ENCODE results near the gene OSBPL1A. TPM values are rescaled to one million over a fixed set of nuclear protein-coding genes. Genes with fewer than 3 reads are reported as not detected.

Gene OSBPL1A
- 1 to 10 TPM in 1 of 2 donors, not detected in 1; 2.0 TPM for total RNA-seq

DNA sequence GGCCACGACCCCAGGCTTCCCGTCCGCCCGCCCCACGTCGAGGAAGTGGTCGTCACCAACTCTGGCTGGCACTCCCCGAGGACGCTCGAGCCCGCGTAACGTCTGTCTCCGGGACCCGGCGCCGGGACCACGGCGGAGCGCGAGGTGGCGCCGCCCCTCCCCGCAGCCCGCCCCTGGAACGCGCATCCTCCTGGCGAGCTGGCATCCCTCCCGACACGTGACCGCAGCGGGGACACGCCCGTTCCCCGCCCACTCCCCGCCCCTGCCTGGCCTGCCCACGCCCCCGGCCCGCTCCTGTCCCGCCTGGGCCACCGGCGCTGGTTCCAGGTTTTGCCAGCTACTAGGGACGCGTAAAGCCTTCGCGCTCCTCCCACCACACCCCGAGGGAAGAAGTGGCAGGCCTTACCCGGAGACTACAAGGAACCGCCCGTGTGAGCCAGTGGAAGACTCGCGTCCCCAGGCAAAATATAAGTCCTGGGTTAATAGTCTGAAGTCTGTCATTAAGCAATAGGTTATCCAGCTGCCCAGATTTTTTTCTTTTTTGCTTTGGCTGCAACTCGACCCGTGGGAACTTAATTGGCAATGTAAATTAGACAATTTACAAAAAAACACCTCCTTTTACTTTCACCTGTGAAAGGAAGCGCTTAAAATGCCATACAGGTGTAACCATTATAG lies at the start of gene OSBPL1A:
OSBPL1A (minus strand) TSS at position 131 of the 675 bp plus-strand sequence. CDS start 20,291 bp downstream, outside the sequence.
- ATAC-seq = peak; percentile 93 to 94
- no peak within 1 kb of the TSS for H3K27ac Mint-ChIP-seq
- H3K4me1 Mint-ChIP-seq (ENCODE audit: low read depth in 2 of 2) = peaks cover 9 to 10% of the 10 kb centered on the region in 2 donors
- no peaks in the 10 kb centered on the region for H3K9me3 Mint-ChIP-seq
- no peaks in the 10 kb centered on the region for H3K36me3 Mint-ChIP-seq
- H3K27me3 Mint-ChIP-seq = peaks cover 10 to 16% of the 10 kb centered on the region in 2 donors
- peak within 1 kb of the TSS; percentile 80 for H3K4me3 Mint-ChIP-seq
- DNase-seq (ENCODE audit: low spot score) = peak; percentile 70

DNA sequence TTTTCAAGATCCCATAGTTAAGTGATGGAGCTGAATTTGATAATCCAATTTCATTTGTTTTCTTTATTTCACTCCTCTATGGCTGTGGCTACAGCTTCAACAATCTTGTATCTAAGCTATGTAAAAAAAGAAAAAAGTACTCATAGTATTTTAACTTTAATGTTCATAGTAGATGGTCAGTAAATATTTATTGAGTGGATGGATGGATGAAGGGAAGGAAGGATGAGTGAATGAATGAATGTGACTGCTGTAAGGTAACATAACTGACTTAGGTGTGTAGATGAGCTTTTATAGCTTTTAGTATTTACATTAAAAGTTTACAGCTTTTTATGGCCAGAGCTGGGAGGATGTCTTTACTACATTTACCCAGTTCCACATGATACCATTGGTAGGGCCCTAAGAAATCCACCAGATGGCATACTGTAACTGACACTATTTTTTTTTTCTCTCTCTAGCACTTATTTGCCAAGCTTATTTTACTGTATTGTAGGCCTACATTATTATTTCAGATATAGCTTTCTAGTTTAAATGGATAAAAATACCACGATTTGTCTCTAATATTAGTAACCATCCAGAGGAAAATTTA lies 49.4 kb upstream of the OSBPL1A start:
- Mint-ChIP-seq H3K4me1 (ENCODE audit: low read depth in 2 of 2) (no peaks in the 10 kb centered on the region), H3K4me3 (no peak overlapping the region), H3K27ac (no peak overlapping the region), H3K9me3 (no peaks in the 10 kb centered on the region), H3K36me3 (peaks cover 19% of the 10 kb centered on the region), H3K27me3 (no peaks in the 10 kb centered on the region)
- DNase-seq (ENCODE audit: low spot score) (no peak), ATAC-seq (no peak)

DNA sequence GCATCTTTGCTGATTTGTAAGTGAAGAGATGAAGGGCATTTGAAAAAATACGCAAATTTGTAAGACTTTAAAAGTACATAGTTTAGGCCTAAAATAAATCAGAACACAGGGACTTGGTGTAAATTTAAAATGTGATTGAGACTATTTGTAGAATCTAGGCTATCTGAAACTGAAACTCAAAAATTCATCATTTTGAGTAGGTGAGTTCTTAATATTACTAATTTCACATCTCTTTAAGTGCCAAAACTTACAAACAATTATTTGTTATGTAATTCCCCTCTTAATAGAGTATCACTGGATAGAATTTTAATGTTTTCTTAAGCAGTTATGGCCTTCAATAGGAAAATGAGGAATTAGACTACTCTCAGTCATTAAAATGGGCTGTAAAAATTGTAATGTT lies 48.8 kb upstream of the OSBPL1A start:
- DNase-seq (ENCODE audit: low spot score) = no peak
- H3K36me3 Mint-ChIP-seq = peaks cover 18% of the 10 kb centered on the region
- H3K27me3 Mint-ChIP-seq = no peaks in the 10 kb centered on the region
- H3K4me3 Mint-ChIP-seq = no peak overlapping the region
- H3K27ac Mint-ChIP-seq = no peak overlapping the region
- no peaks in the 10 kb centered on the region for H3K4me1 Mint-ChIP-seq (ENCODE audit: low read depth in 2 of 2)
- ATAC-seq = no peak
- no peaks in the 10 kb centered on the region for H3K9me3 Mint-ChIP-seq

DNA sequence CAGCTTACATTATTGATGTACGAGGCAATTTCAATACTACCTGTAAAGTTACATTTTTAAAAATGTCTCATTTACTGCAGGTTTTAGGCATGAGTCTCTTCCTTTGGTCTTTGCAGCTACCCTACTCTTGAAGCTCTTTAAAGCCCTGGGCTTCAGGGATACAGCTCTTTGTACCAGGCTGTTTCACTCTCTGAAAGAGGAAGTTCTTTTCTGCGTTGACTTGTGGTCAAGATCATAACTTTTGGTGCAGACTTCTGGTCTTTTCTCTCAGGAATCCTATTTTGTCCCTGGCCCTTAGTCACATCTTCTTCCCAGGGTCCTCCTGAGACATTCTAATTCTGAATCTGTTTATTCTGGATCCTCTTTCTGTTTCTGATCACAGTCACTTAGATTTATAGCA lies 46.2 kb upstream of the OSBPL1A start:
- Mint-ChIP-seq H3K4me3 (no peak overlapping the region), H3K4me1 (ENCODE audit: low read depth in 2 of 2) (no peaks in the 10 kb centered on the region), H3K27ac (no peak overlapping the region), H3K27me3 (no peaks in the 10 kb centered on the region), H3K36me3 (peaks cover 15% of the 10 kb centered on the region), H3K9me3 (no peaks in the 10 kb centered on the region)
- DNase-seq (ENCODE audit: low spot score) (no peak), ATAC-seq (no peak)

DNA sequence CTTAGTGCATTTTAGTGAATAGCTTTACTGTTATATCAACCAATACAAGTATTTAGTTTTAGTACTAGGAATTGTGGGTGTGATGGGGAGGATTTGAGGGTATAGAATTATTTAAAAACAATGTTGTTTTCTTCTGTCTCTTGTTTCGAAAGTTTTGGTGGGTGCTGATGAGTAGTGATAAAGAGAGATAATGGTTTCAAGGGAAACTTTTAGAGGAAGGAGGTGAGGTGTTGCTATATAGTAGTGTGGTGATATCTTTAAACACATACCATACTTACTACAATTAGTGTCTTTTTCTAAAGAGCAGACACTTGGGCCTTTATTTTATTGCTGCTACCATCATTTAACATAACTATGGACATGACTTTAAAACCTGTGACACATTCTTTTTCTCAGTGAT lies 39.3 kb upstream of the OSBPL1A start:
- DNase-seq (ENCODE audit: low spot score) = no peak
- Mint-ChIP-seq H3K4me3 (no peak overlapping the region), H3K27ac (no peak overlapping the region), H3K9me3 (no peaks in the 10 kb centered on the region), H3K27me3 (no peaks in the 10 kb centered on the region), H3K4me1 (ENCODE audit: low read depth in 2 of 2) (peaks cover 5 to 6% of the 10 kb centered on the region in 2 donors), H3K36me3 (peaks cover 5% of the 10 kb centered on the region)
- no peak for ATAC-seq

DNA sequence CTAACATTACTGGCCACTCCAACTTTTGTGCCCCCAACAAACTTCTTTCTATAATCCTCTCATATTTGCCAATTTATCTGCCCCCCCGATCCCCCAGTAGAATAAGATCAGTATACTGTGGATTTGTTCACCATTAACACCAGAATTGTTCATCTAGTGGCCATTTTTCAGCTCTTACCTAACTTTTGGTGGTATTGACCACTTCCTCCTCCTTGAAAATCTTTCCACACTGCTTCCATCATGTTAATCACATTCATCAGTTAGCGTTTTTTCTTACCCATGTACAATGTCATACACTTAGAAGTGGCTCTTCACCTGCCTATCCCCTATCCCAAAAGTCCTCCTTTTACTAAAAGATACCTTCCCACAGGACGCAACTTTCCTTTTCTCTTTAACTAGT lies 35.0 kb upstream of the OSBPL1A start:
- Mint-ChIP-seq H3K4me1 (ENCODE audit: low read depth in 2 of 2) (peaks cover 8 to 12% of the 10 kb centered on the region in 2 donors), H3K27ac (no peak overlapping the region), H3K9me3 (no peaks in the 10 kb centered on the region), H3K4me3 (no peak overlapping the region), H3K36me3 (peaks cover 4% of the 10 kb centered on the region), H3K27me3 (no peaks in the 10 kb centered on the region)
- DNase-seq (ENCODE audit: low spot score) (no peak), ATAC-seq (no peak)

DNA sequence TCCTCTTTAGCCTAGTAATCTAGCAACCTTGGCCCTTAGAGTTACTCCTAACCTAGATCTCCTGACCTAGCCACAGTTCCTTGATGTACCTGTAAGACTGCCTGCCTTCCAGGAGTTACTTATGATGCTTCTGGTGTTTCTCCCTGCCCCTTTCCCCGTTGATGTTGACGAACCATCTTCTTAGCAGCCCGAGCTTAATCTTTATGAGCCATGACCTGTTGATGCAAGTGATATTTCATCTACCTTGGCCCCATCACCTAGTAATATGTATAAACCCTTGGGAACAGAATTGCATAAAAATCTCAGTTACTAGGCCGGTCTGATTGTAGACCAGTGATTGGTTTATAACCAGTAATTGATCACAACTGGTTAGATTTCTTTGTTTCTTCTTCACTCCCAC lies 31.6 kb upstream of the OSBPL1A start:
- H3K27ac Mint-ChIP-seq = no peak overlapping the region
- H3K4me1 Mint-ChIP-seq (ENCODE audit: low read depth in 2 of 2) = peaks cover 19 to 28% of the 10 kb centered on the region in 2 donors
- peaks cover 0 to 4% of the 10 kb centered on the region in 2 donors for H3K27me3 Mint-ChIP-seq
- ATAC-seq = no peak
- H3K4me3 Mint-ChIP-seq = no peak overlapping the region
- no peak for DNase-seq (ENCODE audit: low spot score)
- peaks cover 18% of the 10 kb centered on the region for H3K36me3 Mint-ChIP-seq
- no peaks in the 10 kb centered on the region for H3K9me3 Mint-ChIP-seq

DNA sequence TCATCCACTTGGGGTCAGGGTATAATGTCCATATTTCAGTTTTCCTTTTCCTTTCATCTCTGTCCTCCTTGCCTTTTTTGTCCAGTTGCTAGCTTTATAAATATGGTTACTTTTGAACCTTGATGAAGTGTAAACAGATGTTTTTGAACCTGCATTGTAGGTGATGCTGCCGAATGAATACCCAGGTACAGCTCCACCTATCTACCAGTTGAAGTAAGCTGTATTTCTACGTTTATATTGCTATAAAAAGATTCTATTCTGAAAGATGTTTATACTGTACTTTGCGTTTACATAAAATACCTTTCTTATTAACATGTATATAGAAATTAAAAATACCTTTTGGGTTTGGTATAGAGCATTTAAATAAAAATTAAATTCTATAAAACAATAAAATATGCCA lies 31.1 kb upstream of the OSBPL1A start:
- ATAC-seq (no peak), DNase-seq (ENCODE audit: low spot score) (no peak)
- no peak overlapping the region for H3K27ac Mint-ChIP-seq
- H3K9me3 Mint-ChIP-seq = no peaks in the 10 kb centered on the region
- H3K4me3 Mint-ChIP-seq = no peak overlapping the region
- peaks cover 4 to 6% of the 10 kb centered on the region in 2 donors for H3K27me3 Mint-ChIP-seq
- peaks cover 19% of the 10 kb centered on the region for H3K36me3 Mint-ChIP-seq
- H3K4me1 Mint-ChIP-seq (ENCODE audit: low read depth in 2 of 2) = peaks cover 19 to 28% of the 10 kb centered on the region in 2 donors

DNA sequence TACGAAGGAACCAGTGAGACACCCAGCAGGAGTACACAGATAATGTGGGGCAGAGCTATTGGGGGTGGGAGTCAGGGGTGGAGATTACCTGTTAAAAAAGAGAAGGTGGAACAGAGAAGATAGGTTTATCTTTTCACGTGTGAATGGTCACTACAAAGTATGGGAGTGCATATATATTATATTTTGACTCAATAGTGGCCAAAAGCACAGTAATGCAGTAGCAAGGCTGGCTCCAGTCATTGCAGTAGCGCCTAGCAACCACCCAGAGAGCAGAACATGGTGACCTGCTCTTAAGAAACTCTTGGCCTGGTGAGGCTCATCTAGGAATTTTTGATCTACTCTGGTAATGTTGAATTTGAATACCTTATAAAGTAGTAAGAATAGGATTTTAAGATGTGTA lies 29.9 kb upstream of the OSBPL1A start:
- H3K4me1 Mint-ChIP-seq (ENCODE audit: low read depth in 2 of 2) = peaks cover 15 to 23% of the 10 kb centered on the region in 2 donors

DNA sequence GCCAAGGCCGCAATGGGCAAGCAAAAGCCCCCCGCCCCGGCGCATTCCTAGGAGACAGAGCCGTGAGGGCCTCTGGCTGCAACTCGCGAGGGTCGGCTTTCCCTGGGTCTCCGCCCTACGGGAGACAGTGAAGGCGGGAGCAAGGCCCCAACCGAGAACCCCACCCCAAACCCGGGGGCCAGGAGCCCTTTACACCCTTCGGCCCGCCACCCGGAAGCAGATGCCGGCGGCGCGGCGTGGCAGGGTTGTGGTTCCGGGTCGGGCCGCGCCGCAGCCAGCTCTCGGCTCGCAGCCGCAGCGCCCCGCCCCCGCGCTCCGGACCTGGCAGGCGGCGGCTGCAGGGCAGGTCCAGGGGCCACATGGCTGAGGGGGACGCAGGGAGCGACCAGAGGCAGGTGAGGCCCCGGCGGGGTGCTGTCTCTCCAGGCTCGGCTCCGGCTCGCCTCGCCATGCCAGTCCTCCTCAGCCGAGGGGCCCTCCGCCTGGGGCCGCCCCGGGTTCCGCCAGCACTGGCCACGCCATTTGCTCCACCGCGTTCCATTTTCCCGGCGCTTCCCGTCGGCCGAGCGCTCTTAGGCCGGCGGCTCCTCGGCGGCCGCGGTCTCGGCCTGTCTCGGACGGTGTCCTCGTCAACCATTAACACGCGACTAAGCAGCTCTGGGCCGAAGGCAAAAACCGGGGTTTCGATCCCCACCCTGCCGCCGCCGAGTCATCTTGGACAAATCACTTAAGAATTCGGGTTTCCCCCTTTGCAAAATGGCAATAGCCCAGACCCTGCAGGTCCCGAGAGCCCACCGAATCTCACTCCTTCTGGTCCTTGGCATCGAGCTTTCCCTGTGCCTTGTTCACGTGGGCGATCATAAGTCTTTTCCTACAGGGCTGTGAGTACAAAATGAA lies 29.0 kb upstream of the OSBPL1A start, which contains the start of gene IMPACT:
IMPACT (plus strand) TSS at position 273 of the 897 bp plus-strand sequence; CDS start at position 360, 87 bp downstream.
- H3K4me1 Mint-ChIP-seq (ENCODE audit: low read depth in 2 of 2) = peaks cover 14 to 22% of the 10 kb centered on the region in 2 donors
- ATAC-seq (peak; percentile 94 to 95), DNase-seq (ENCODE audit: low spot score) (peak; percentile 87)
- no peaks in the 10 kb centered on the region for H3K9me3 Mint-ChIP-seq
- H3K36me3 Mint-ChIP-seq = peaks cover 23% of the 10 kb centered on the region
- peaks cover 21 to 22% of the 10 kb centered on the region in 2 donors for H3K27me3 Mint-ChIP-seq
- peak within 1 kb of the TSS; percentile 85 for H3K4me3 Mint-ChIP-seq
- peak within 1 kb of the TSS; percentile 75 to 91 for H3K27ac Mint-ChIP-seq

More for the DNA sequence above, 29.9 kb upstream of the OSBPL1A start:
- Mint-ChIP-seq H3K27ac (peak overlapping the region; percentile 75 to 91), H3K36me3 (peaks cover 23% of the 10 kb centered on the region), H3K9me3 (no peaks in the 10 kb centered on the region), H3K4me3 (peak overlapping the region; percentile 85), H3K27me3 (peaks cover 13 to 15% of the 10 kb centered on the region in 2 donors)
- ATAC-seq = no peak
- no peak for DNase-seq (ENCODE audit: low spot score)

DNA sequence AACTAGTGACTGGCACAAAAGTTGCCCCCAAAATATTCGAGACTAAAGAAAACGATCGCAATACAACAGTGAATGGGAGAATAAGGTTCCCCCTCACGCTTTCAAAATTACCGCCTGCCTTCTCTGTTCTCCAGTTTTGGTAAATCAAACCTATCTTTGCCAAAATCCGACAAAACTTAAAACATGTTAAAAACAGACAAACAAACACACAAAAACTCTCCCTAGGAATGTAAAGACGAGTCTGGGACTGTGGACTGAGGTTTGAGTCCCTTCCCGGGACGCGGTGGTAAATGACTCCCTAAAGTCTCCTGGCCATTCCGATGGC lies 28.4 kb upstream of the OSBPL1A start:
- Mint-ChIP-seq H3K4me3 (peak overlapping the region; percentile 81), H3K27ac (peak overlapping the region; percentile 74 to 75)
- ATAC-seq = no peak

DNA sequence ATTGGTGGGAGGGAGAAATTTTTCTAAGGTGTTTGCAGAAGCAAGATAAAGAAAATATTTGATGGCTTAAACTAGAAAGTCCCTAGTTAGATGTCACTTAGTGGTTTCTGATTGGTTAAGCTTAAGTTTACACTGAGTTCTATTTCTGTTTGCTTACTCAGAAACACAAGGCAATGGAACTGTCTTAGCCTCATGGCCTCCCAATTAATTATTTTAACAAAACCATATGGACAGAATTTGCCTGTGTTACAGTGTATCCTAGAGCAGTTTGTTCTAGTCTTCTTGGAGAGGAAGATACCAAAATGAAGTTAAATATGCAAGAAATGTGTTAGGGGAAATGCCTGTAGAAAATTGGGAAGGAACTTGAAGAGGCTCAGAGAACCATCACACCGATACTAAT lies 24.2 kb upstream of the OSBPL1A start:
- peaks cover 32 to 36% of the 10 kb centered on the region in 2 donors for H3K27me3 Mint-ChIP-seq
- H3K4me1 Mint-ChIP-seq (ENCODE audit: low read depth in 2 of 2) = peaks cover 7 to 10% of the 10 kb centered on the region in 2 donors
- no peak overlapping the region for H3K4me3 Mint-ChIP-seq
- ATAC-seq (no peak), DNase-seq (ENCODE audit: low spot score) (no peak)
- peaks cover 14% of the 10 kb centered on the region for H3K36me3 Mint-ChIP-seq
- no peak overlapping the region for H3K27ac Mint-ChIP-seq
- no peaks in the 10 kb centered on the region for H3K9me3 Mint-ChIP-seq

More for the DNA sequence above, 28.4 kb upstream of the OSBPL1A start:
- Mint-ChIP-seq H3K9me3 (no peaks in the 10 kb centered on the region), H3K36me3 (peaks cover 23% of the 10 kb centered on the region), H3K27me3 (peaks cover 25 to 27% of the 10 kb centered on the region in 2 donors), H3K4me1 (ENCODE audit: low read depth in 2 of 2) (peaks cover 14 to 22% of the 10 kb centered on the region in 2 donors)
- DNase-seq (ENCODE audit: low spot score) = no peak

DNA sequence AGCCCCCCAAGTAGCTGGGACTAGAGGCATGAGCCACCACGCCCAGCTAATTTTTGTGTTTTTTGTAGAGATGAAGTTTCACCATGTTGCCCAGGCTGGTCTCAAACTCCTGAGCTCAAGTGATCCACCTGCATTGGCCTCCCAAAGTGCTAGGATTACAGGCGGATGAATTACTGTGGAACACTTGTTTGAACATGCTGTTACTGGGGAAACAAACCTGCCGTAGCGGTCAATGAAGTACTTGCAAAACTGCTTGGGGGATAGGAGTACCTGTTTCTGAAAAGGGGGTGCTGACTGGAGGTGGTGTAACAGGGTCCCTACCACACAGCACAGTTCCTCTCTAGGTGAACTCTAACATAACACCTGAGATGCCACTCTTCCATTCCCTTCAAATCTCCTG lies 22.9 kb upstream of the OSBPL1A start:
- Mint-ChIP-seq H3K27me3 (peaks cover 35 to 36% of the 10 kb centered on the region in 2 donors), H3K9me3 (no peaks in the 10 kb centered on the region), H3K36me3 (peaks cover 9% of the 10 kb centered on the region), H3K4me3 (no peak overlapping the region), H3K27ac (no peak overlapping the region), H3K4me1 (ENCODE audit: low read depth in 2 of 2) (peaks cover under 1 to 2% of the 10 kb centered on the region in 2 donors)
- DNase-seq (ENCODE audit: low spot score) = no peak
- no peak for ATAC-seq
